Parathyroid adenoma (tissue), 2 donors: ENCODE results near the gene XKR7.

ENCODE experiments used
- H2AFZ ChIP-seq: fragments of 300-600 bp; sonication (generic); one replicate; pipeline ENCODE4 v1.7.0; 2017; ENCODE audit warnings: antibody characterized with exemption, mild to moderate bottlenecking
- H3K27ac ChIP-seq: fragments of 300-600 bp; sonication (generic); one replicate; pipeline ENCODE4 v1.7.0; 2017
- H3K27me3 ChIP-seq: fragments of 300-600 bp; sonication (generic); one replicate; pipeline ENCODE4 v1.7.0; 2017; ENCODE audit warnings: low read length; ENCODE audit not compliant: control insufficient read depth, insufficient read depth
- H3K36me3 ChIP-seq: fragments of 300-600 bp; sonication (generic); one replicate; pipeline ENCODE4 v1.7.0; 2017; ENCODE audit warnings: low read length; ENCODE audit not compliant: control insufficient read depth, insufficient read depth
- H3K4me1 ChIP-seq: fragments of 300-600 bp; sonication (generic); one replicate; pipeline ENCODE4 v1.7.0; 2017; ENCODE audit warnings: control low read depth
- H3K4me2 ChIP-seq: fragments of 300-600 bp; sonication (generic); one replicate; pipeline ENCODE4 v1.7.0; 2017; ENCODE audit warnings: low read length
- H3K4me3 ChIP-seq: fragments of 300-600 bp; sonication (generic); one replicate; pipeline ENCODE4 v1.7.0; 2017; ENCODE audit warnings: low read depth, low read length
- H3K79me2 ChIP-seq: fragments of 300-600 bp; sonication (generic); one replicate; pipeline ENCODE4 v1.7.0; 2017; ENCODE audit warnings: control low read depth
- H3K9ac ChIP-seq: fragments of 300-600 bp; sonication (generic); one replicate; pipeline ENCODE4 v1.7.0; 2017; ENCODE audit warnings: mild to moderate bottlenecking
- H3K9me3 ChIP-seq: fragments of 300-600 bp; sonication (generic); one replicate; pipeline ENCODE4 v1.7.0; 2017; ENCODE audit warnings: low read length; ENCODE audit not compliant: control insufficient read depth
- TF ChIP-seq, protein P1 (sequence below): fragments of 300-600 bp; sonication (generic); IDR thresholded peaks from one replicate; pipeline ENCODE4 v1.7.0; 2017; ENCODE audit warnings: antibody characterized with exemption, mild to moderate bottlenecking
- donor health status: primary hyperparathyroidism.

The XKR7 gene

DNA sequence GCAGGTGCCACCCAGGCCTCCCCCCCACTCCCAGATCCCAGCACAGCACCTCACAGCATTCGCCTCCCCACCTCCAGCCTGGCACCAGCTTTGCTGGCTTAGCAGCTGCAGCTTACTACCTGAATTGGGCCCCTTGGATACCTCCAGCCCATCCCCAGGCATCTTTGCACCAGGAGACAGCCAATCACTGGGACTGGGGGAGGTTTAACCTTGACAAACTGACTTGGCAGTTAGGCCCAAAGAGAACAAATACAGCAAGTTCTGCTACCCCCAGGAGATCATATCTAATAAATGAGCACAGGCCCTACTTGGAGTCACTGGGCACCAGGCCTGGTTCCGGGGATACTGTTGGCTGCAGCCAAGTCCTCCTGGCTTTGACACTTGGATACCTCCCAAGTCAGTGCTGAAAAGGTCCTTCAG is 24.9 kb upstream of the XKR7 start:
- TF ChIP-seq, protein P1, sequence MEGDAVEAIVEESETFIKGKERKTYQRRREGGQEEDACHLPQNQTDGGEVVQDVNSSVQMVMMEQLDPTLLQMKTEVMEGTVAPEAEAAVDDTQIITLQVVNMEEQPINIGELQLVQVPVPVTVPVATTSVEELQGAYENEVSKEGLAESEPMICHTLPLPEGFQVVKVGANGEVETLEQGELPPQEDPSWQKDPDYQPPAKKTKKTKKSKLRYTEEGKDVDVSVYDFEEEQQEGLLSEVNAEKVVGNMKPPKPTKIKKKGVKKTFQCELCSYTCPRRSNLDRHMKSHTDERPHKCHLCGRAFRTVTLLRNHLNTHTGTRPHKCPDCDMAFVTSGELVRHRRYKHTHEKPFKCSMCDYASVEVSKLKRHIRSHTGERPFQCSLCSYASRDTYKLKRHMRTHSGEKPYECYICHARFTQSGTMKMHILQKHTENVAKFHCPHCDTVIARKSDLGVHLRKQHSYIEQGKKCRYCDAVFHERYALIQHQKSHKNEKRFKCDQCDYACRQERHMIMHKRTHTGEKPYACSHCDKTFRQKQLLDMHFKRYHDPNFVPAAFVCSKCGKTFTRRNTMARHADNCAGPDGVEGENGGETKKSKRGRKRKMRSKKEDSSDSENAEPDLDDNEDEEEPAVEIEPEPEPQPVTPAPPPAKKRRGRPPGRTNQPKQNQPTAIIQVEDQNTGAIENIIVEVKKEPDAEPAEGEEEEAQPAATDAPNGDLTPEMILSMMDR, result no peak
- H3K9me3 ChIP-seq, result no peaks in the 10 kb centered on the region
- peak overlapping the region; percentile 32 for H3K9ac ChIP-seq
- peaks cover 87% of the 10 kb centered on the region for H3K4me1 ChIP-seq
- H3K4me2 ChIP-seq, result peak overlapping the region; percentile 61
- H3K79me2 ChIP-seq, result peaks cover 1% of the 10 kb centered on the region
- no peaks in the 10 kb centered on the region for H3K27me3 ChIP-seq
- H3K4me3 ChIP-seq, result peak overlapping the region; percentile 11
- H2AFZ ChIP-seq, result no peak overlapping the region
- H3K36me3 ChIP-seq, result no peaks in the 10 kb centered on the region
- H3K27ac ChIP-seq, result peak overlapping the region; percentile 100

DNA sequence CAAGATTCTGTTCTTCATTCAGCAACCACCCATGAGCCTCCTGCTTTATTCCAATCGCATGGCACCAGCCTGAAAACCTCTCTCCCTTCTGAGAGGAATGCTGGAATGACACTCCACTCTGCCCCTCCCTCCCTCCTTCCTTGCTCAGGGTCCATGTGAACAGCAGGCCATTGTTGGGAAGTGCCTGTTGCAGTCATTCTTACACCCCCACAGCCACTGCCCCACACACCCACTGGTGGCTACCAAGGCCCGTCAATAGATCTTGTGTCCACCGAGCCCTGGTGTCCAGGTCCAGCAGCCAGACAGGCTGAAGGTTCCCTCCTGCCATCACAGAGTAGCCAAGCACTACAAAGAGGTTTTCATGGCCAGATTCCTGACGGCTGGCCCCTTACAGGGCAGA is 22.6 kb upstream of the XKR7 start:
- no peaks in the 10 kb centered on the region for H3K36me3 ChIP-seq
- H3K27me3 ChIP-seq, result no peaks in the 10 kb centered on the region
- H3K4me3 ChIP-seq, result no peak overlapping the region
- no peak overlapping the region for H3K9ac ChIP-seq
- H3K9me3 ChIP-seq, result no peaks in the 10 kb centered on the region
- H2AFZ ChIP-seq, result no peak overlapping the region
- H3K27ac ChIP-seq, result peak overlapping the region; percentile 100
- H3K79me2 ChIP-seq, result peaks cover 7% of the 10 kb centered on the region
- TF ChIP-seq, protein P1, result no peak
- H3K4me2 ChIP-seq, result peak overlapping the region; percentile 48
- H3K4me1 ChIP-seq, result peaks cover 88% of the 10 kb centered on the region

DNA sequence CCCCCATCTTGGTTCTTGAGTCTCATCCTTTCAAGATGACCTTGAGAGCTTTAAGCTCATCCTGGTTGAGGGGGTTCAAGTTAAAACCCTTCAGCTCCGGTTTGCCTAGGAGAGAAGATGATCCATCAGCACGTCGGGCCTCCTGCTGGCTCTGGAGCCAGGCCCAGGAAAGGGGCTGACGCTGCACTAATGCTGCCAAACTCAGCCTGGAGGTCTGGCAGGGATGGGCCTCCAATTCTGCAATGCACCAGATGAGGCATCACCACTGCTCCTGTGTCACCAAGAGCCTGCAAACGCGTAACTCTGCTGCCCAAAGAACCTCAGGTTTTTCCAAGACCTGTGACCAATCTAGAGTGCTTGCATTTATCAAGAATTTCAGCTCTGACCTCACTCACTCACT is 22.2 kb upstream of the XKR7 start:
- Histone ChIP-seq H3K27me3 (no peaks in the 10 kb centered on the region), H3K9ac (peak overlapping the region; percentile 33), H3K36me3 (no peaks in the 10 kb centered on the region), H3K79me2 (peaks cover 12% of the 10 kb centered on the region), H3K4me1 (peaks cover 84% of the 10 kb centered on the region), H3K4me3 (no peak overlapping the region), H3K27ac (peak overlapping the region; percentile 100), H3K4me2 (peak overlapping the region; percentile 48), H2AFZ (no peak overlapping the region), H3K9me3 (no peaks in the 10 kb centered on the region)
- TF ChIP-seq, protein P1, result no peak

DNA sequence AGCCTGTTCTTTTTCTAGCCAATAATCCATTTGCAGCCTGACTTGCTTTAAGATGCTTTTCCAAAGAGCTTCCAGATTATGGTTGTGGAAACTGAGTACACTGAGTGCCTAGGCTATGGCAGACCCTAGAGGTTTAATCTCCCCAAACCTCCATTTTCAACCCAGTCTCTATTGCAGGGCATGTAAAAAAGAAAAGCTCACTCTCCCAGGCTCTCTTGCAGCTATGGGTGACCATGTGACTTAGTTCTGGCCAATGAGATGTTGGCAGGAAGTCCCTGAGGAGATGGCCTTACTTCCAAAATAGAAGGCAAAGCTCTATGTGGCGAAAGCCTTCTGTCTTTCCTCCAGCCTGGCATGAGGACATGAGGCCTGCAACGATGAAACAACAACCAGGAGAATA is 19.9 kb upstream of the XKR7 start:
- Histone ChIP-seq H3K9ac (no peak overlapping the region), H3K79me2 (peaks cover 22% of the 10 kb centered on the region), H3K9me3 (no peaks in the 10 kb centered on the region), H3K36me3 (no peaks in the 10 kb centered on the region), H3K4me1 (peaks cover 69% of the 10 kb centered on the region), H3K27ac (peak overlapping the region; percentile 100), H3K27me3 (no peaks in the 10 kb centered on the region), H3K4me2 (no peak overlapping the region), H2AFZ (no peak overlapping the region), H3K4me3 (no peak overlapping the region)
- TF ChIP-seq, protein P1, result no peak

DNA sequence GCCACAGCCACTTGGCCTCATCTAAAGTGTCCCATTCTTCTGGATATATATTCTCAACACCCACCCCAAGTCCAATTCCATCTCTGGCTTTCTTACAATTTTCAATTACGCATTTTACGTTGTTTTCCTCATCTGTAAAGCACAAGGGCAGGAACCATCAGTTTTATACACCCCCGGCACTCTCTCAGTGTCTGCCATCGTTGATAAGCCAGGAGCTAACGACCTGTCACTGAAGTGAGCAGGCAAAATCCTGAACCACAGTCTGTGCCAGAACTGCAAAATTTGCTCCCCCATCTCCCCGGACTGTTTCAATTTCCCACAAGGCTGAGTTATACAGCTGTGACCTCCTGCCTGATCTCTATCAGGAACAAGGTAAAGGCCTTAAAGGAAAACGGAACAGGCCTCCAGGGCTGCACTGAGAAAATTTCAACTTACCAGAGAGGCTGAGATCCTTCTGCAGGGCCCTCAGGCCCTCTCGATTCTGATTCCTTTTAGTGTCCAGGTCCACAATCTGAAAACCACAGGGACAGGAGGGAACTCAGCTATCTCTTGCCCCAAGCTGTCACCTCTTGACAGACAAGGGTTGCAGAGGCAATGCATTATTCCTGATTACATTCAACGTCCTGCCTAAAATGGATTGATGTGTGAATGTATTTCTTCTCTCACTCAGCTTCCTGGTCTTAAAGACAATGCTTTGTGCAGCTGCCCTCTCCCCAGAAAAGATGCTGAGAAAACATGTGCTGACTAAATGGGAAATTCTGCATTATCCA is 17.9 kb upstream of the XKR7 start:
- Histone ChIP-seq H3K4me3 (peak overlapping the region; percentile 90), H3K9me3 (no peaks in the 10 kb centered on the region), H3K79me2 (peaks cover 22% of the 10 kb centered on the region), H3K4me1 (peaks cover 50% of the 10 kb centered on the region), H3K9ac (peak overlapping the region; percentile 100), H3K27me3 (no peaks in the 10 kb centered on the region), H3K27ac (peak overlapping the region; percentile 100), H3K4me2 (peak overlapping the region; percentile 96), H3K36me3 (no peaks in the 10 kb centered on the region), H2AFZ (no peak overlapping the region)
- TF ChIP-seq, protein P1, result no peak
